Measurements from ENCODE around the gene BOD1L1.

Gene BOD1L1

DNA sequence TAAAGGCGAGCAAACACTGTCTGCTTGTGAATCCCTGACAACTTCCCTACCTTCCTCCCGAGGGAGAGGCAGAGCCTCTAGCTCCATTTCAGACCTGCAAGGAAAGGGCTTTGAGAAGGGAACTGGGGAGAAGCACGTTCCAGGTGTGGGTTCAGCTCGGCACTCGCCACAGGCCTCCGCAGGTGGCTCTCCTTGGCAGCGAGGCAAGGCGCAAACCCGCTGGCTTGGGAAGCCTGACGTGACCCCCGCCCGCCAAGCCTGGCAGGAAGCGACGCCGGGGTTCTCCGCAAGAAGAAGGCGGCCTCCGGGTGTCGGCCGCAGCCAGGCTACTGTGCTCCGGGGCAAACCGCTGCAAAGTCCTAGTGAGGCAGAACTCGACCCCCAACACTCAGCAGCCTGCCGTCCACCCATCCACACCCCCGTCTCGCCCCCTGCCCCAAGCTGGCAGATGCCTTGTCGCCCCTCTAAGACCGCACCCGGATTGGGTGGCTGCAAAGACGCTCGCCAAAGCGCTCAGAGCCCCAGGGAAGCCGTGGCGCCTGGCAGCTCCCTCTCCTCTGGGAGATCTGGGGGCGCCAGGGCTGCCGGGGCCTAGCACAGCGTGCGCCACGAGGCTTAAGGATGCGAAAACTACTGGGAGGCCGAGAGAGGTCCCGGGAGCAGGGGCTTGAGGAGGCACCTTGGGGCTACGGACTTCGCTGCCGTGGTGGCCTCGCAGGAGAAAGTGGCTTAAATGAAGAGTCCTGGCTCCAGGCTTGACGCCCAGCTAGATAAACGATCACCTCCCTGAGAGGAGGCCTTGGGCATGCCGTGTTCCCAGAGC lies 105.0 kb downstream of the BOD1L1 start:
- no peak for DNase-seq

DNA sequence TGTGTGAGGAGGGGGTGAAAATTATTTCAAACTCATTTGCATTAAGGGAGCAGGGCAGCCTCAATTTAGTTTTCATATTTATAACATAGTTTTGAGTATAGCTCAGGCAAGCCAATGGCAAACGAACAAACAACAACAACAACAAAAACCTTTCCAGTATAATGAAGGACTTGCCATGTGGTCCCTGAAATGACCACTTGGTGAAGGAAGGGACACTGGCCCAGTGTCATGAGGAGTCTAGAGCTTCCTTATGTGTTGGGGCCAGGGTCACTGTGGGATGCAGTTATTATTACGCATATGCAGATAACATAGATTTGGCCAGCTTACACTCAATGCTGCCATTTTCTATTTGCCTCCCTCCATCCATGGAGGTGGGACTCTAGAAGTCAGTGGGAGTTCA lies 106.5 kb downstream of the BOD1L1 start:
- no peak for DNase-seq

All from right hindlimb (tissue), 1 donor.